Measurements from ENCODE around the gene MEI1. TPM values are rescaled to one million over a fixed set of nuclear protein-coding genes. Genes with fewer than 3 reads are reported as not detected.
A peak's percentile ranks its signal among the peaks of the same experiment; 100 is the strongest.

MEI1 gene
- total and polyA plus RNA-seq, 2 donors (not counting 1 experiment from before 2014, with no cell fraction given), result 50.1 to 64.8 TPM

- POLR2A ChIA-PET, result interaction anchor here (0.7 to 1.3 kb wide), 8 partner anchors 52 to 247 kb away, joined by 3 to 9 read pairs (median 4); partner anchors contain the start of genes CCDC134 and SREBF2
- peak overlapping the region in 1 of 5 experiments; percentile 10 for H3K4me3 ChIP-seq (ENCODE audit: control extremely low read depth in 1 of 5, extremely low read depth in 1 of 5, insufficient read depth in 1 of 5, low read depth in 2 of 5, low read length in 4 of 5)
- ATAC-seq (ENCODE audit: low read depth), result peak; percentile 87
Observed at GRCh38 chr22:41697126-41697775, 2.1 kb upstream of the MEI1 start.

More at GRCh38 chr22:41697126-41697775, 2.1 kb upstream of the MEI1 start:
- H3K9me3 ChIP-seq (ENCODE audit: control extremely low read depth in 1 of 3, control insufficient read depth in 2 of 3, insufficient read depth in 1 of 3, low read length in 2 of 3), result no peaks in the 10 kb centered on the region
- peaks cover 0 to 6% of the 10 kb centered on the region in 2 experiments for H3K36me3 ChIP-seq (replicated peaks in 1 of 2; ENCODE audit: control extremely low read depth in 1 of 2, control insufficient read depth in 1 of 2, extremely low read depth in 1 of 2, insufficient read depth in 2 of 2, low read length in 1 of 2)
- DNase-seq, result peak; percentile 91
- peak overlapping the region in 1 of 2 donors; percentile 18 for H3K27ac ChIP-seq (ENCODE audit: low read length in 2 of 2)
- peaks cover 7% of the 10 kb centered on the region for H3K79me2 ChIP-seq (ENCODE audit: control insufficient read depth, insufficient read depth, low read length)
- H3K9ac ChIP-seq (ENCODE audit: low read length), result no peak overlapping the region
- Mint-ChIP-seq H3K4me3 (peak overlapping the region; percentile 78), H3K27ac (peak overlapping the region; percentile 88), H3K27me3 (no peaks in the 10 kb centered on the region), H3K4me1 (peaks cover 9% of the 10 kb centered on the region), H3K9me3 (ENCODE audit: insufficient read depth) (no peaks in the 10 kb centered on the region)
- H3K4me1 ChIP-seq (ENCODE audit: control insufficient read depth in 2 of 2, insufficient read depth in 2 of 2, low read length in 2 of 2), result peaks cover 8 to 18% of the 10 kb centered on the region in 2 donors
- H2AFZ ChIP-seq (ENCODE audit: insufficient read depth, low read depth, low read length, poor library complexity, severe bottlenecking), result peak overlapping the region; percentile 78
- no peak for TF ChIP-seq EZH2 (IDR thresholded peaks at IDR 0.05; ENCODE audit: borderline replicate concordance, insufficient read depth, low read depth, low read length, poor library complexity, severe bottlenecking)
- peak; percentile 96 for TF ChIP-seq CTCF (IDR thresholded peaks at IDR 0.05)
- CTCF ChIA-PET, result interaction anchor here (0.7 to 4.6 kb wide), 70 partner anchors 9 to 776 kb away, joined by 3 to 83 read pairs (median 5); partner anchors contain the start of genes CCDC134, CENPM, DESI1 and NDUFA6
- WGBS (ENCODE audit: insufficient coverage), result 27% methylated on average over 12 of the region's 12 CpGs
- H4K20me1 ChIP-seq (ENCODE audit: control insufficient read depth, insufficient read depth, low read length, poor library complexity, severe bottlenecking), result no peaks in the 10 kb centered on the region
- no peaks in the 10 kb centered on the region for H3K27me3 ChIP-seq (replicated peaks in 1 of 4; ENCODE audit: control extremely low read depth in 1 of 4, control insufficient read depth in 3 of 4, insufficient read depth in 4 of 4, low read length in 3 of 4)
- intact Hi-C loops (cut with micrococcal nuclease), result loop anchor here (1.0 to 10.0 kb wide), 9 partner anchors 9 to 738 kb away; partner anchors contain the start of genes CCDC134, DESI1, NAGA and NFAM1
- peak overlapping the region; percentile 80 for H3K4me2 ChIP-seq (replicated peaks; ENCODE audit: low read depth, low read length, poor library complexity, severe bottlenecking)

Data from B cell (primary cell).